Lower leg skin (tissue), 4 donors: ENCODE data around the gene S1PR1. TPM values are rescaled to one million over a fixed set of nuclear protein-coding genes. Genes with fewer than 3 reads are reported as not detected.
"Not testable (repeated sequence)": the region's sequence is repeated elsewhere in the genome, so short reads cannot be mapped to it uniquely, and the experiment has no call there.

ENCODE experiments used
- DNase-seq, 2 donors: peaks; one replicate each; pipeline ENCODE4 v3.0.0-alpha.2; 2019; ENCODE audit warnings: low spot score in 2 of 2
- H3K4me3 ChIP-seq: fragments of 200-600 bp; sonication (generic); 2 replicates; pipeline ENCODE4 v1.5.1; 2017; ENCODE audit warnings: mild to moderate bottlenecking, low read depth; ENCODE audit not compliant: poor library complexity, severe bottlenecking
- CTCF ChIP-seq, 3 donors: fragments of 450-650 bp; IDR thresholded peaks; one replicate each; pipeline ENCODE4 v1.5.1; 2016; ENCODE audit warnings: antibody characterized with exemption in 3 of 3, mild to moderate bottlenecking in 3 of 3, moderate library complexity in 2 of 3
- POLR2A ChIP-seq, 2 donors: fragments of 450-650 bp; IDR thresholded peaks; one replicate each; pipeline ENCODE4 v1.6.1; 2016 to 2017; ENCODE audit warnings: antibody characterized with exemption in 2 of 2, mild to moderate bottlenecking in 1 of 2, moderate library complexity in 1 of 2
- WGBS, 2 donors: methylation state at CpG; one replicate each; pipeline ENCODE4 v1.1.5; 2018; 5-methylcytosine and 5-hydroxymethylcytosine counted together
- intact Hi-C: fragments of 100-400 bp; cut with DNase I; formaldehyde crosslinking; loops from one replicate; pipeline ENCODE4 v1.15.0; 2023; ENCODE audit warnings: low total_unique reads
- total RNA-seq, 4 donors: library from RNA; depleted of rRNA; stranded (reverse); fragments of >200 nt; gene quantifications; one replicate each; pipeline ENCODE4 v1.1.0, GENCODE V29; 2016

S1PR1 gene
- total RNA-seq, 4 donors from 2014 or later = 19.3 to 62.5 (median 27.7) TPM

DNA sequence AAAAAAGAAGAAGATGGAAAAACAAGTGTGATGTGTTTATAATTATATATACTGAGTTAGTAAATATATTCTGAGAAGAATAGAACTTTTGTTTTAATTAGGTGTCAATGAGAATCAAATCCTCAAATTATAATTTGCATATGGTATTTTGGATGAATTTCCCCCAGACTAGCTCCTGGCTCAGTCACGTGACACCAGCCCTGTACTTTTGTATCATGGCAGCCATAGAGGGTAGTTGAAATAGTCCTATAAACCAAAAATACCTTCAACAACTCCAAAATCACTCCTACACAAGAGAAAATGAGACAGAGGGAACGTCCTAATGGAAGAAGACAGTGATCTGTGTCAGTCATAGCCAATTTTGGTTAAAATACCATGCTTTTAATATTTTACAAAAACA is 9.0 kb upstream of the S1PR1 start:
- 65 to 77% methylated on average over 2 of the region's 2 CpGs for WGBS, 2 donors
- intact Hi-C loops = no loop called here
- DNase-seq = no peak
- TF ChIP-seq POLR2A (IDR thresholded peaks at IDR 0.05) (no peak), CTCF (IDR thresholded peaks at IDR 0.05) (no peak)
- no peak overlapping the region for H3K4me3 ChIP-seq

DNA sequence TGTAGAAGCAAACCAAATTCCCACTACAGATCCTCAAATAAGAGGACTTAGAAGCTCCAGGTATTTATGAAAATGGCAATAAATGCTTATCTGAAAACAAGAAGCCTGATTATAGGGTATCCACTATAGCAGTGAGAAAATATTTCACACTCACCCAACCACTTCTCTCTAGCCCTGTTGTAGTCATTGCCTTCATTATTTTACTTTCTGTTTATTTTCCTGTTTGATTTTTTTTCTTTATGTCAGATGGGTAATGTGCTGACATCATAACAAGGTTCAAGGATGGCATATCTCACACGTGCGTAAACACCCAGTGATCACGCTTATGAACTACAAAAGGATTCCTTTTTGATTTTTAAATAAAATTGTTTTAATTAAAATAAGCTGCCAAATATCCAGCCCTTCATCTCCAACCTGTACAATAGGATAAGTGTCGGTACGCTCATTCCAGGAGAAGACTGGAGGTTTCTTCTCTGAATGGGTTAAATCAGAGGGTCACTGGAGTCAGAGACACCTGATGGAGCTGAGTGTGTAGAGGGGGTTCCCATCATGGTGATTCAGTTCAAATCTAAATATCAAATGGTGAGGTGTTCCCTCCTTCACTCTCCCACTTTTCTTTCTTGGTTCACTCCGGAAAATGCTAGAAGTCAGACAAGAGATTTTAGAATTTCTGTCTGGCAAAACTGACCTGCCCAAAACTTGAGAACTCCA is 8.2 kb upstream of the S1PR1 start:
- intact Hi-C loops = no loop called here
- TF ChIP-seq CTCF (IDR thresholded peaks at IDR 0.05) (no peak), POLR2A (IDR thresholded peaks at IDR 0.05) (no peak)
- H3K4me3 ChIP-seq = no peak overlapping the region
- WGBS, 2 donors = 89 to 92% methylated on average over 6 of the region's 6 CpGs
- DNase-seq = no peak

DNA sequence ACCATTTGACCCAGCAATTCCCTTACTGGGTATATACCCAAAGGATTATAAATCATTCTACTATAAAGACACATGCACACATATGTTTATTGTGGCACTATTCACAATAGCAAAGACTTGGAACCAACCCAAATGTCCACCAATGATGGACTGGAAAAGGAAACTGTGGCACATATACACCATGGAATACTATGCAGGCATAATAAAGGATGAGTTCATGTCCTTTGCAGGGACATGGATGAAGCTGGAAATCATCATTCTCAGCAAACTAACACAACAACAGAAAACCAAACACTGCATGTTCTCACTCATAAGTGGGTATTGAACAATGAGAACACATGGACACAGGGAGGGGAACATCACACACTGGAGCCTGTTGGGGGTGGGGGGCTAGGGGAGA is 4.6 kb upstream of the S1PR1 start:
- H3K4me3 ChIP-seq, intact Hi-C loops, DNase-seq: not testable (repeated sequence)

DNA sequence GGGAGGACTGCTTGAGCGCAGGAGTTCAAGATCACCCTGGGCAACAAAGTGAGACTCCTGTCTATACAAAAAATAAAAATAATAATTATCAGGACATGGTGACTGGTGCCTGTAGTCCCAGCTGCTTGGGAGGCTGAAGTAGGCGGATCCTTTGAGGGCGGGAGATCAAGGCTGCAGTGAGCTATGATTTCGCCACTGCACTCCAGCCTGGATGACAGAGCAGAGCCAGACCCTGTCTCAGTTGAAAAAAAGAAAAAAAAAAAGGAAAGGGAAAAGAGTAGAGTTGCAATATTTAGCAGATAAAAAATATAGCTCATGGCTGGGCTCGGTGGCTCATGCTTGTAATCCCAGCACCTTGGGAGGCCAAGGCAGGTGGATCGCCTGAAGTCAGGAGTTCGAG is 3.3 kb upstream of the S1PR1 start:
- no peak overlapping the region for H3K4me3 ChIP-seq
- intact Hi-C loops = no loop called here
- DNase-seq = no peak
- TF ChIP-seq POLR2A (IDR thresholded peaks at IDR 0.05) (no peak), CTCF (IDR thresholded peaks at IDR 0.05) (no peak)
- 78 to 85% methylated on average over 7 of the region's 7 CpGs for WGBS, 2 donors

DNA sequence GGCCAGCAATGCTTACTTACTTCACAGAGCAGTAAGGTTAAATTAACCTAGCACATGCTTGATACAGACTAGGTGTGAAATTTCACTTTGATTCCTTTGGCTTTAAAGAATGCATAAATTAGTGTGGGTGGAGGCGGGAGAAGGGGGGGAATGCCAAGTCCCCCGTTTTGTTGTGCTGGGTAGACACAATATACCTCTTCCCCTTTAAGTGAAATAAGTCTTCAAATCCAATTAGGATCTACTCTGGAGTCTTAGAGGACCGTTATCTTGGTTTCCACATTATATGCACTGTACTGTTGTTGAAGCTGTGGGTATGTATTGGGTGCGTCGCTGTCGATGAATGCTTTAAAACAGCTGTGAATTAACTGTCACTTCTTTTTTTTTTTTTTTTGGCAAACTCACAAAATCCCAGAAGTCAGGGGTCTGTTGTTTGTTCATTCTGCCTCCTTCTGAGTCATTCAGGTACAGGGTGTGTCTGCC is 1.6 kb upstream of the S1PR1 start:
- H3K4me3 ChIP-seq = peak overlapping the region; percentile 4
- no peak for DNase-seq
- no peak for TF ChIP-seq CTCF (IDR thresholded peaks at IDR 0.05)
- 14 to 19% methylated on average over 6 of the region's 6 CpGs for whole genome bisulfite sequencing, 2 donors
- intact Hi-C loops = no loop called here

DNA sequence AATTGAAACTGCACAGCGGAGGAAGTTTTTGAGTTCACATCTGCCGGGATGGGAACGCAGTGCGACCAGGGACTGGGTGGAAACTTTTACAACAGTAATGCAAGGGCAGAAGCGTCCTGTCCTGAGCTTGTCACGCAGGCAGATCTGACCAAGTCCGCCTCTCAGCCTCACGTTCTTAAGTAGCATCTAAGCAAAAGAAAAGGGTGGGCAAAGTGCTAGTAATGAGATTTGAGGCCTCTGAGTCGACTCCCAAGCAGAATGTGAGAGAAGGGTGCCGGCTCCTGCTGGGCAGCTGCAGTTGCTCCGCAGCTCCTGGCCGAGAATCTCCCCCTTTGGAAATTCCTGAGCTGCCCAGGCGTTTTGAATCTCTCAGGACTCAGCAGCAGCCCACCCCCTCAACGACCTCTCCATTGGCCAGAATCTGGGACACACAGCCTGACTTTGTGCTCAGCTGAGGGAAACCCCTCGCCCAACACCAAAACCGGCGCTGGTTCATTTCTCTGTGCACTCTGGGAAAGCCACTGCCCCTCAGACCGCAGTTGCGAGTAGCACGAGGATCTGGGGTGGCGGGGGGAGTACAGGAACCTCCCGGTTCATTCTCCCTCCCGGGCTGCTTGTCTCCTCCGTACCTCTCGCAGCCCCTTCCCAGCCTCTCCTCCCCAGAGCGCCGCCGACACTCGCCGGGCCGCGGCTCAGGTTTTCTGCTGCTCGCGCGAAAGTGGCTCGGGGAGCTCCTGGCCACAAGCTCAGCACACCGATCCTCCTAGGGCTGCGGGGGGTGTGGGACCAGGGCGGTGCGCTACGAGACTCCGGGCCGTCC is 913 bp upstream of the S1PR1 start:
- peak overlapping the region; percentile 42 for H3K4me3 ChIP-seq
- 0% methylated on average over 25 to 40 of the region's 43 CpGs for WGBS, 2 donors
- DNase-seq = peak; percentile 34 to 90
- intact Hi-C loops = no loop called here
- TF ChIP-seq CTCF (IDR thresholded peaks at IDR 0.05) (no peak), POLR2A (IDR thresholded peaks at IDR 0.05) (no peak)
